ENCODE results near the gene ELMO1.
A peak's percentile ranks its signal among the peaks of the same experiment; 100 is the strongest.

GRCh38 chr7:37031571-37032257, 416.9 kb downstream of the ELMO1 start:
- TF ChIP-seq CTCF (IDR thresholded peaks at IDR 0.05; ENCODE audit: low read depth, low read length) = no peak
- TF ChIP-seq POLR2A (IDR thresholded peaks at IDR 0.05; ENCODE audit: extremely low read depth, insufficient read length) = no peak
- 0 out of 2 replicates have a peak, but pooled peaks have one; percentile 8 for TF ChIP-seq MAX (IDR thresholded peaks at IDR 0.05; ENCODE audit: low read depth, low read length)

Data from NB4 (cell line).